HL-60 (cell line): ENCODE data around the gene LDLRAD1.

Experiments
- GABPA ChIP-seq: IDR thresholded peaks from 2 replicates; pipeline ENCODE4 v1.6.1; 2012; ENCODE audit warnings: low read depth
- POLR2AphosphoS5 ChIP-seq: IDR thresholded peaks from 2 replicates; pipeline ENCODE4 v1.6.1; 2012; ENCODE audit warnings: low read depth
- SPI1 ChIP-seq: IDR thresholded peaks from 2 replicates; pipeline ENCODE4 v1.6.1; 2012; ENCODE audit warnings: low read depth, mild to moderate bottlenecking, borderline replicate concordance
- TF ChIP-seq, protein P1 (sequence below): IDR thresholded peaks from one replicate; pipeline ENCODE4 v1.5.1; 2011; ENCODE audit warnings: low read length, control low read depth, inconsistent platforms; ENCODE audit not compliant: insufficient read depth

DNA sequence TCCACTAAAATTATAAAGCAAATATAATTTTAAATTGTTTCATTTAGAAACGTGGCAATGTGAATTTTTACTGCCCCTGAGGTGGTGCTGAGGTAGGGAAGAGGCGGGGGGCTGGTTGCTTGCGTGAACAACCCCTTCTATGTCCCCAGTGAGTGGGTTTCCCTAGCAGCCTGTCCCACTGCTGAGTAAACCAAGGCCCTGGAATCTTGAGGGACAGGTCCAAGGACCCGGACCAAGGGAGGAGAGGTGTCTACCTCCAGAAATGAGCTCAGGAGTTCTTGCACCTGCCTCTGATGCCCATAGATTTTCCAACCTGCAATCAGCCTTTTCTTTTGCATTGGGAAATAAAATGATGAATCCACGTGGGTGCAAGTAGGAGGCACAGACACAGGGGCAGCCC, 649 bp upstream of the LDLRAD1 start:
- TF ChIP-seq, protein P1, sequence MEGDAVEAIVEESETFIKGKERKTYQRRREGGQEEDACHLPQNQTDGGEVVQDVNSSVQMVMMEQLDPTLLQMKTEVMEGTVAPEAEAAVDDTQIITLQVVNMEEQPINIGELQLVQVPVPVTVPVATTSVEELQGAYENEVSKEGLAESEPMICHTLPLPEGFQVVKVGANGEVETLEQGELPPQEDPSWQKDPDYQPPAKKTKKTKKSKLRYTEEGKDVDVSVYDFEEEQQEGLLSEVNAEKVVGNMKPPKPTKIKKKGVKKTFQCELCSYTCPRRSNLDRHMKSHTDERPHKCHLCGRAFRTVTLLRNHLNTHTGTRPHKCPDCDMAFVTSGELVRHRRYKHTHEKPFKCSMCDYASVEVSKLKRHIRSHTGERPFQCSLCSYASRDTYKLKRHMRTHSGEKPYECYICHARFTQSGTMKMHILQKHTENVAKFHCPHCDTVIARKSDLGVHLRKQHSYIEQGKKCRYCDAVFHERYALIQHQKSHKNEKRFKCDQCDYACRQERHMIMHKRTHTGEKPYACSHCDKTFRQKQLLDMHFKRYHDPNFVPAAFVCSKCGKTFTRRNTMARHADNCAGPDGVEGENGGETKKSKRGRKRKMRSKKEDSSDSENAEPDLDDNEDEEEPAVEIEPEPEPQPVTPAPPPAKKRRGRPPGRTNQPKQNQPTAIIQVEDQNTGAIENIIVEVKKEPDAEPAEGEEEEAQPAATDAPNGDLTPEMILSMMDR = no peak
- no peak for TF ChIP-seq POLR2AphosphoS5
- TF ChIP-seq SPI1 = no peak
- TF ChIP-seq GABPA = no peak
